HUES64 (cell line): ENCODE data around the gene SLC35B2.

Experiments used
- H3K27ac ChIP-seq: 2 replicates; pipeline ENCODE4 v1.7.0; 2013; ENCODE audit warnings: low read depth, low read length, inconsistent platforms
- H3K27me3 ChIP-seq: 2 replicates; pipeline ENCODE4 v1.6.1; 2013; ENCODE audit warnings: mild to moderate bottlenecking, low read length; ENCODE audit not compliant: insufficient read depth
- H3K36me3 ChIP-seq: 2 replicates; pipeline ENCODE4 v1.6.1; 2013; ENCODE audit warnings: mild to moderate bottlenecking, low read length; ENCODE audit not compliant: insufficient read depth
- H3K4me1 ChIP-seq: 2 replicates; pipeline ENCODE4 v1.6.1; 2013; ENCODE audit warnings: mild to moderate bottlenecking, low read length, moderate library complexity; ENCODE audit not compliant: insufficient read depth
- H3K4me3 ChIP-seq: 2 replicates; pipeline ENCODE4 v1.5.1; 2013; ENCODE audit warnings: mild to moderate bottlenecking, low read length, moderate library complexity
- H3K9ac ChIP-seq: 2 replicates; pipeline ENCODE4 v1.6.1; 2013; ENCODE audit warnings: mild to moderate bottlenecking, low read depth, low read length
- H3K9me3 ChIP-seq: 2 replicates; pipeline ENCODE4 v1.6.1; 2013; ENCODE audit warnings: low read depth, low read length; ENCODE audit not compliant: insufficient read depth
- WGBS: fragments of 150-250, 120-280 bp; methylation state at CpG from one replicate; pipeline ENCODE4 v1.1.7; 2013; ENCODE audit warnings: missing lambda C conversion rate; 5-methylcytosine and 5-hydroxymethylcytosine counted together

Gene SLC35B2

DNA sequence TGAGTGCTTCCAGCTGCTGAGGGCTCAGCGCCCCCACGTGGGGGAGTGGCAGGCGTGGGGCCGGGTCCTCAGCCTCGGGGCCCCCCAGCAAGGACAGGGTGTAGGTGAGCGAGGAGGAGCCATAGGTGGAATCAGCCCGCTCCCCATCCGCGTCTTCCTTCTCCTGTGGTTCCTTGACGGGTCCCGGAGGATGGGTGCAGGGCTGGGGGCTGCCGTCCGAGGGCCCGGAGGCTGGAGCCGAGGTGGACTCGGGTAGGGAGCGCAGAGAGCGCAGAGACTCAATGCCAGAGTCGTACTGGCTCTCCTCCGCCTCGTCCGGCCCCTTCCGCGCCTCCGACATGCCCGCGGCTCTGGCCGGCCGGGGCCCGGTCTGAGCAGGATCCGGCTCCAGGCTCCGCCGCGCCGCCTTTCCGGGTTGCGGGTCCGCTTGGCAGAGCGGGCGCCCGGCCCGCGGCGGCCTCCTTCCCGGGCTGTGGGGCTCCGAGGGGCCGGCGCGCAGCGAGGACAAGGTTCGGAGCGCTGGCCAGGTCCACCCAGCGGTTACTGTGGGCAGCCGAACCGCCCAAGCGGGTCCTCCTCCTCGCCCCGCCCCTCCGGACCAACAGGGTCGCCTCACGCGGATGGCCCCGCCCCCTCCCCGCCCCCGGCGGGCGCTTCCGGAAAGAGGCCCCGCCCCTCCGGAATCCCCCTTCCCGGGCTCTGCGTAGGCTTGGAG, 7.8 kb upstream of the SLC35B2 start, which contains the start of gene NFKBIE:
Gene NFKBIE (minus strand): TSS at position 545 of the 715 bp plus-strand sequence. CDS start 205 bp downstream, at position 340.
- Histone ChIP-seq H3K9me3 (no peaks in the 10 kb centered on the region), H3K9ac (peak within 1 kb of the TSS; percentile 63), H3K4me1 (peaks cover 33% of the 10 kb centered on the region), H3K27me3 (peaks cover 23% of the 10 kb centered on the region), H3K36me3 (peaks cover 9% of the 10 kb centered on the region), H3K4me3 (peak within 1 kb of the TSS; percentile 90), H3K27ac (no peak within 1 kb of the TSS)
- under 1% methylated on average over 72 of the region's 72 CpGs for WGBS

- 12% methylated on average over 13 of the region's 13 CpGs for WGBS
- peak overlapping the region; percentile 63 for H3K9ac ChIP-seq
- H3K4me3 ChIP-seq = peak overlapping the region; percentile 90
- H3K27me3 ChIP-seq = peaks cover 15% of the 10 kb centered on the region
- H3K9me3 ChIP-seq = no peaks in the 10 kb centered on the region
- H3K27ac ChIP-seq = no peak overlapping the region
- H3K36me3 ChIP-seq = peaks cover 16% of the 10 kb centered on the region
- H3K4me1 ChIP-seq = peaks cover 33% of the 10 kb centered on the region
These were observed 7.1 kb upstream of the SLC35B2 start for GRCh38 chr6:44264154-44265006.

DNA sequence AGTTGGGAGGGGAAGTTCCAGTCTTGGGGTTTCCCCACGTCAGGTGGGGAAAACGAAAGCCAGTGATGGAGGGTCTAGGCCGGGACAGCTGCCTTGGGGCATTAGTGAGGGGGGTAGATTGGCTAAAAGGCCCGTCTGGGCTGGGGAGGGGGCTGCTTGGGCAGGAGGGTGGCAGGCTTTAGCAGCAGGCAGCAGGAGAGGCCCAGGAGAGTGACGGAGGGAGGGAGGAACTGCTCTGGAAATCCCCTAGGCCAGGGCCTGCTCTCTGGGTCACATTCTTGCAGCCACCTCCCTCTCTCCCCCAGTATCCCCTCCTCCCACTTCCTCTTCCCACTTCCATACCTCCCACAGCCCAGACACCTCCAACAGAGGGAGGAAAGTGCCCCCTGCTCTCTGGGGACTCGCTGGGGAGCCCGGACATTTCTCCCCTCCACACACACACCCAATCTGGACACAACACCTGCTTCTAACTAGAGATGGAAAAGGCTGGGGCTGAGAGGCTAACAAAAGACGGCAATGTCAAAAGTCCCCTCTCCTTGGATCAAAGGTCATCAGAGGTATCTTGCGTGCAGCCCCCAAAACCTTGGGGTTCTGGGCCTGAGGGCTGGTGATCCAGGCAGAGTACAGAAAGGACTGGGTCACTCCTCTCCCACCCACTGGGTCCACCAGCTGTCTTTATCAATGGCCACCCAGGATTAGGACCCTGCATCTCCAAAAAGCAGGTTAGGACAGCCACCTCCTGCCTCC, 6.2 kb upstream of the SLC35B2 start:
- Histone ChIP-seq H3K36me3 (peaks cover 24% of the 10 kb centered on the region), H3K9ac (peak overlapping the region; percentile 35), H3K9me3 (no peaks in the 10 kb centered on the region), H3K4me3 (peak overlapping the region; percentile 90), H3K27ac (no peak overlapping the region), H3K4me1 (peaks cover 28% of the 10 kb centered on the region), H3K27me3 (peaks cover 7% of the 10 kb centered on the region)
- WGBS = 47% methylated on average over 8 of the region's 9 CpGs

DNA sequence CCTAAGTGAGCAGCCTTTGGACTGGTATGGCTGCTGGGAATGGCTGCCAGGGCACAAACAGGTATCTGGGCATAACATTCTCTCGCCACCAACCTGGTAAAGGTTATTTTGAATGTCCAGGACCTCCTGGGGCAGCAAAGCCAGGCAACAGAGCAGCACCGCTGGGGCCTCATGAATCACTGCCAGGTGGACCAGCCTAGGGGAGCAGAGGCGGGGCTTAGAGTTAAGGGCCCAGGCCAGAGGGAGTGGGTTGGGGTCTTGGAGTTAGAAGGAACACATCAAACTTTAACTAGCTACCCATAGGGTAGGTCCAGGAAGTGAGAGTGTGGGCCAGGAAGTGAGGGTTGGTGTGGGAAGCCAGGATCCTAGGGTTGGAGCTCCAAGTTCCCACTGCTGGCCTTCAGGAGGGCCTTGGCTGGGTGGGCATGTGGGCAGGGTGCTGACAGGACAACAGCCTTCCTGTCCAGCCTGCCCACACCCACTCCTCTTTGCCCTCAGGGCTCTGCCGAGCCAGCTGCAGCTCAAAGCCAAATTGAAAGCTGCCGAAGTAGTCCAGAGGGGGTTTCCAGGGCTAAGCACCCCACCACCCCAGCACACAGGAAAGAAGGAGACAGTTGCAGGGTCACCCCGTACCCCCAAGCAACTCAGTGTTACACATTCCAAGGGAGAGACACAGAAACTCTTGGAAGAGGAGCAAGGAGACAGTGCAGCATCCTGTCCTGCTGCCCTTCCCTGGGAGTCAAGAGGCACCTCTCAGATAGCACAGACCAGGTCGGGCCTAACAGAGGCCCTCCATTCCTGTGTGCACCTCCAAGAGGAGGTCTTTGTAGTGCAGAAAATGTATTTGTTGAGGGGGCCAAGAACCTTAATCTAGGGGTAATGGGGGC, 5.4 kb upstream of the SLC35B2 start:
- WGBS = 80% methylated on average over 7 of the region's 7 CpGs
- Histone ChIP-seq H3K4me1 (peaks cover 26% of the 10 kb centered on the region), H3K9ac (peak overlapping the region; percentile 35), H3K4me3 (peak overlapping the region; percentile 90), H3K27me3 (peaks cover 6% of the 10 kb centered on the region), H3K9me3 (no peaks in the 10 kb centered on the region), H3K36me3 (peaks cover 27% of the 10 kb centered on the region), H3K27ac (no peak overlapping the region)

DNA sequence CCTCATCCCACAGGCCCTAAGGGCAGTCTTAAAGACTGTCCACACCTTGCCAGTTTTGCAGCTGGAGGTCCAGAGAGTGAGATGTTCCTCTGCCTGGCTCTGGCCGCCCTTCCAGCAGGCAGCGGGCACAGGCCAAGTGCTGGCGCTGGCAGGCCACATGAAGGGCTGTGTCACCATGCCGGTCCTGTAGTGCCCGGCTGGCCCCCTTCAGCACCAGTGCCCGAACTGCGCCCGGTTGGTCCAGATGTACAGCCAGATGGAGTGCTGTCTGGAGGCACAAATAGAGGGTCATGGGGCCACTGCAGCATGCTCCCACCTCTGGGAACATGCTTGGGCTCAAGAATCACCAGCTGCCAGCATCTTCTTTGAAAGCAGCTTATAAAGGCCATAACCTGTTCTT, 4.3 kb upstream of the SLC35B2 start:
- Histone ChIP-seq H3K36me3 (peaks cover 27% of the 10 kb centered on the region), H3K9ac (no peak overlapping the region), H3K27ac (no peak overlapping the region), H3K4me3 (no peak overlapping the region), H3K27me3 (peaks cover 6% of the 10 kb centered on the region), H3K4me1 (peaks cover 28% of the 10 kb centered on the region), H3K9me3 (no peaks in the 10 kb centered on the region)
- WGBS = 98% methylated on average over 8 of the region's 8 CpGs

GRCh38 chr6:44260451-44261297, 3.3 kb upstream of the SLC35B2 start:
- Histone ChIP-seq H3K27ac (no peak overlapping the region), H3K4me1 (peaks cover 31% of the 10 kb centered on the region), H3K9ac (no peak overlapping the region), H3K36me3 (peaks cover 30% of the 10 kb centered on the region), H3K9me3 (no peaks in the 10 kb centered on the region), H3K27me3 (peaks cover 6% of the 10 kb centered on the region), H3K4me3 (no peak overlapping the region)
- 96% methylated on average over 6 of the region's 6 CpGs for WGBS

DNA sequence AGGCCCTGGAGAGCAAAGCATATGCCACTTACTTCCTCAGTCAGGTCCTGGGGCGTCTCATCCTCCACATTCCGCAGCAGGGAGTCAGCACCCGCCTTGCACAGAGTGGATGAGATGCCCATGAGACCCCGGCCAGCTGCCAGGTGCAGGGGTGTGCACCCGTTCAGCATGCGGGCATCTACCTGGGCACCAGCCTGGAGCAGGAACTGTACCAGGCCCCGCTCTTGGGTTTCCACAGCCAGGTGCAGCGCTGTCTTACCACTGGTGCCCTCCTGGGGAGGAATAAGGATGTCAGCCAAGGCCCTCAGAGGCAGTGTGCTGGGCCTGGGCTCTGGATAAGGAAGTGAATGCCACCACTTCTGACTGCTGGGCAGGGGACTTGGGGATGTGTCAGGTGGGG, 2.7 kb upstream of the SLC35B2 start:
- Histone ChIP-seq H3K9me3 (no peaks in the 10 kb centered on the region), H3K27me3 (peaks cover 5% of the 10 kb centered on the region), H3K36me3 (peaks cover 36% of the 10 kb centered on the region), H3K4me1 (peaks cover 34% of the 10 kb centered on the region), H3K9ac (no peak overlapping the region), H3K27ac (no peak overlapping the region), H3K4me3 (no peak overlapping the region)
- 93% methylated on average over 8 of the region's 8 CpGs for WGBS

GRCh38 chr6:44258921-44259320, 1.6 kb upstream of the SLC35B2 start:
- peaks cover 27% of the 10 kb centered on the region for H3K4me1 ChIP-seq
- H3K27me3 ChIP-seq = no peaks in the 10 kb centered on the region
- no peak overlapping the region for H3K9ac ChIP-seq
- H3K9me3 ChIP-seq = no peaks in the 10 kb centered on the region
- 97% methylated on average over 3 of the region's 3 CpGs for WGBS
- no peak overlapping the region for H3K27ac ChIP-seq
- H3K4me3 ChIP-seq = no peak overlapping the region
- H3K36me3 ChIP-seq = peaks cover 47% of the 10 kb centered on the region

GRCh38 chr6:44258325-44258863, 1.1 kb upstream of the SLC35B2 start:
- H3K4me3 ChIP-seq = 0 out of 2 replicates have a peak overlapping the region, but pooled peaks have one; percentile 92
- peaks cover 22% of the 10 kb centered on the region; the same call in 1 of the 2 replicates for H3K4me1 ChIP-seq
- peaks cover 53% of the 10 kb centered on the region for H3K36me3 ChIP-seq
- WGBS = 89% methylated on average over 9 of the region's 9 CpGs
- no peak overlapping the region for H3K27ac ChIP-seq
- H3K9ac ChIP-seq = no peak overlapping the region
- H3K27me3 ChIP-seq = no peaks in the 10 kb centered on the region
- H3K9me3 ChIP-seq = no peaks in the 10 kb centered on the region
